ENCODE measurements around the gene SRPK2. TPM values are rescaled to one million over a fixed set of nuclear protein-coding genes. Genes with fewer than 3 reads are reported as not detected.
A peak's percentile ranks its signal among the peaks of the same experiment; 100 is the strongest.
"Not testable (repeated sequence)": the region's sequence is repeated elsewhere in the genome, so short reads cannot be mapped to it uniquely, and the experiment has no call there.

SRPK2 gene
- total and polyA plus RNA-seq, 2 of the 8 experiments (the other 6 are each of a cell fraction or from before 2014, with no cell fraction given), result 10.0 to 47.1 TPM

DNA sequence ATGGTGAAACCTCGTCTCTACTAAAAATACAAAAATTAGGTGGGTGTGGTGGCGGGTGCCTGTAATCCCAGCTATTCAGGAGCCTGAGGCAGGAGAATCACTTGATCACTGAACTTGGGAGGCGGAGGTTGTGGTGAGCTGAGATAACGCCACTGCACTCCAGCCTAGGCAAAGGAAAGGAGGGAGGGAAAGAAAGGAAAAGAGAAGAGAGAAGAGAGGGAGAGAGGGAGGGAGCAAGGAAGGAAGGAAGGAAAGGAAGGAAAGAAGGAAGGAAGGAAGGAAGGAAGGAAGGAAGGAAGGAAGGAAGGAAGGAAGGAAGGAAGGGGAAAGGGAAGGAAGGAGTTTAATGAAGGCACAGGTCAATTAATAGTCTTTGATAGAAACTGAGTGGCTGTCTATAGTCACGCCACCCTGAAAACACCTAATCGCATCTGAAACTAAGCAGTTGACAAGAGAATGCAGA lies 155.9 kb downstream of the SRPK2 start:
- H2BK15ac ChIP-seq (ENCODE audit: low read length); H3K27me3 ChIP-seq (replicated peaks in 1 of 4; ENCODE audit: control insufficient read depth in 3 of 4, extremely low read depth in 1 of 4, insufficient read depth in 3 of 4, low read length in 3 of 4); H3K4me3 ChIP-seq (ENCODE audit: extremely low read depth in 1 of 4, insufficient read depth in 2 of 4, low read depth in 3 of 4, low read length in 4 of 4); H3K9me3 ChIP-seq (ENCODE audit: insufficient read depth in 2 of 2, low read depth in 1 of 2, low read length in 1 of 2); H4K8ac ChIP-seq (ENCODE audit: extremely low read depth, insufficient read depth, low read length); DNase-seq (ENCODE audit: low read depth in 1 of 2, low spot score in 2 of 2); H3K14ac ChIP-seq (ENCODE audit: insufficient read length); H3K27ac ChIP-seq (ENCODE audit: low read depth, low read length); H2BK20ac ChIP-seq (ENCODE audit: low read length); H2BK12ac ChIP-seq (ENCODE audit: low read depth, low read length); H4K5ac ChIP-seq (ENCODE audit: insufficient read length, low read depth, low read length); H3K4ac ChIP-seq (replicated peaks; ENCODE audit: insufficient read length, low read depth, low read length); POLR2A ChIA-PET (ENCODE audit: partially characterized antibody); H3K18ac ChIP-seq (ENCODE audit: extremely low read depth, low read length); H2AK5ac ChIP-seq (ENCODE audit: low read depth, low read length); H3K4me1 ChIP-seq (replicated peaks in 1 of 4; ENCODE audit: control insufficient read depth in 3 of 4, insufficient read depth in 4 of 4, low read length in 3 of 4); H3K79me1 ChIP-seq (ENCODE audit: low read depth, low read length); H3K36me3 ChIP-seq (ENCODE audit: control insufficient read depth in 2 of 4, insufficient read depth in 4 of 4, low read length in 3 of 4); H4K20me1 ChIP-seq (replicated peaks in 1 of 2; ENCODE audit: control insufficient read depth in 1 of 2, insufficient read depth in 2 of 2, low read length in 2 of 2); FAIRE-seq; H2BK120ac ChIP-seq (replicated peaks; ENCODE audit: low read depth, low read length); H3K4me2 ChIP-seq (ENCODE audit: insufficient read depth in 1 of 2, low read depth in 2 of 2, low read length in 2 of 2); H4K91ac ChIP-seq (replicated peaks; ENCODE audit: insufficient read length, low read length); H3K56ac ChIP-seq (replicated peaks; ENCODE audit: insufficient read length, low read depth, low read length); H3K23me2 ChIP-seq (ENCODE audit: low read depth, low read length); H3K9ac ChIP-seq (replicated peaks in 1 of 4; ENCODE audit: extremely low read depth in 1 of 4, low read depth in 3 of 4, low read length in 3 of 4); H2AFZ ChIP-seq (ENCODE audit: low read length); H3K23ac ChIP-seq (ENCODE audit: insufficient read length): not testable (repeated sequence)
- CTCF ChIA-PET (ENCODE audit: partially characterized antibody), result interaction anchor here (0.7 kb wide), 1 partner anchor 318 kb away, joined by 3 read pairs; no protein-coding TSS in a partner anchor
- Histone ChIP-seq H2BK5ac (ENCODE audit: low read depth, low read length) (0 out of 2 replicates have a peak overlapping the region, but pooled peaks have one; percentile 28), H3K79me2 (ENCODE audit: control insufficient read depth in 1 of 2, insufficient read depth in 2 of 2, low read length in 2 of 2) (peaks cover 0 to 45% of the 10 kb centered on the region in 2 experiments; a peak in 3 of 4 replicates)
- 92% methylated on average over 6 of the region's 6 CpGs; no CpG with 5 or more reads in 1 of the 2 experiments for WGBS, 2 experiments (ENCODE audit: extremely low coverage in 1 of 2, insufficient coverage in 1 of 2, insufficient read length in 1 of 2, insufficient replicate concordance in 2 of 2, low coverage in 1 of 2, low lambda C conversion rate in 2 of 2, missing lambda C conversion rate in 1 of 2)
